ENCODE results near the gene UBAP2.

Gene UBAP2

GRCh38 chr9:33919276-33919897 is 129.3 kb downstream of the UBAP2 start:
- no peak for DNase-seq

- DNase-seq, result no peak
Observed at GRCh38 chr9:33917036-33917435, 131.7 kb downstream of the UBAP2 start.

GRCh38 chr9:33914887-33915628 is 133.6 kb downstream of the UBAP2 start:
- DNase-seq, result no peak

- no peak for DNase-seq
Observed at GRCh38 chr9:33913541-33913940, 135.1 kb downstream of the UBAP2 start.

- DNase-seq, result no peak
Observed at GRCh38 chr9:33908749-33909148, 139.9 kb downstream of the UBAP2 start.

GRCh38 chr9:33908114-33908513 is 140.6 kb downstream of the UBAP2 start:
- DNase-seq, result no peak

GRCh38 chr9:33907347-33907746 is 141.3 kb downstream of the UBAP2 start:
- no peak for DNase-seq

GRCh38 chr9:33906769-33907168 is 141.9 kb downstream of the UBAP2 start:
- DNase-seq, result no peak

- DNase-seq, result no peak
Observed at GRCh38 chr9:33905137-33905536, 143.6 kb downstream of the UBAP2 start.

- DNase-seq, result no peak
Observed at GRCh38 chr9:33903157-33903780, 145.4 kb downstream of the UBAP2 start.

- DNase-seq, result no peak
Observed at GRCh38 chr9:33894316-33894715, 154.4 kb downstream of the UBAP2 start.

GRCh38 chr9:33893861-33894260 is 154.8 kb downstream of the UBAP2 start:
- no peak for DNase-seq

GRCh38 chr9:33885948-33886347 is 162.7 kb downstream of the UBAP2 start:
- no peak for DNase-seq

GRCh38 chr9:33884856-33885701 is 163.6 kb downstream of the UBAP2 start:
- no peak for DNase-seq

GRCh38 chr9:33881635-33882034 is 167.1 kb downstream of the UBAP2 start:
- DNase-seq, result no peak

- no peak for DNase-seq
Observed at GRCh38 chr9:33880211-33881089, 168.2 kb downstream of the UBAP2 start.

GRCh38 chr9:33878691-33879366 is 169.9 kb downstream of the UBAP2 start:
- no peak for DNase-seq

GRCh38 chr9:33877727-33878489 is 170.8 kb downstream of the UBAP2 start:
- no peak for DNase-seq

All from CD4-positive, alpha-beta T cell treated with Interferon gamma for 1 hour (primary cell).